K562 (cell line): ENCODE data around the gene ZNF512B. TPM values are rescaled to one million over a fixed set of nuclear protein-coding genes. Genes with fewer than 3 reads are reported as not detected.

Experiments
- ATAC-seq: fragments of 200-7000 bp; cut with Tn5 transposase; 3 replicates; pipeline ENCODE4 v1.9.1; 2020; ENCODE audit warnings: moderate library complexity
- BruUV-seq: library from RNA; stranded (reverse); fragments of 400-500 nt; replicated peaks from 2 replicates; lab custom pipeline; 2021; lab: Mats Ljungman, UMichigan
- CTCF ChIA-PET: fragments of 300-600 bp; formaldehyde crosslinking; extraction: SDS; loops from one replicate; lab custom pipeline; 2021; ENCODE audit warnings: low intra/inter-chr PET ratio; lab: Yijun Ruan, JAX
- POLR2A ChIA-PET: fragments of 300-600, 350-650 bp; sonication (Branson Sonifier 250); formaldehyde crosslinking; extraction: SDS; loops from one replicate; lab custom pipeline; 2021; ENCODE audit warnings: antibody characterized with exemption, inconsistent platforms; lab: Yijun Ruan, JAX
- DNase-seq, 4 experiments: peaks; one replicate each; pipeline versions ENCODE4 v3.0.0 to v3.0.0-alpha.2; 2011 to 2018; ENCODE audit warnings: low spot score in 3 of 4, mixed read lengths in 3 of 4; ENCODE audit errors: extremely low read depth in 1 of 4
- FAIRE-seq: peaks from 2 replicates; lab custom pipeline; 2011; peaks lifted over from hg19 to GRCh38; lab: Jason Lieb, UNC
- H2AFZ ChIP-seq: 2 replicates; pipeline ENCODE4 v1.6.0; 2011; ENCODE audit warnings: low read depth, low read length, control low read depth, inconsistent platforms
- H3K27ac ChIP-seq: fragments of 200-600 bp; 3 replicates; pipeline ENCODE4 v1.8.0; 2011; ENCODE audit warnings: low read depth, mild to moderate bottlenecking, control low read depth, inconsistent platforms, low read length, moderate library complexity, mixed read lengths; ENCODE audit errors: extremely low read depth
- H3K27me3 ChIP-seq, 2 experiments: fragments of 300-600 bp in 1 of 2; 2 replicates in 1 of 2; 3 replicates in 1 of 2; pipeline versions ENCODE4 v1.6.0 to v1.8.0; 2011; ENCODE audit warnings: inconsistent platforms in 2 of 2, low read length in 2 of 2, mild to moderate bottlenecking in 1 of 2, mixed read lengths in 1 of 2, moderate library complexity in 1 of 2; ENCODE audit not compliant: control insufficient read depth in 2 of 2, insufficient read depth in 2 of 2
- H3K36me3 ChIP-seq: fragments of 300-600 bp; 3 replicates; pipeline ENCODE4 v1.8.0; 2011; ENCODE audit warnings: mild to moderate bottlenecking, low read length, inconsistent platforms; ENCODE audit not compliant: control insufficient read depth, insufficient read depth
- H3K4me1 ChIP-seq, 2 experiments: fragments of 200-600 bp in 1 of 2; replicated peaks in 1 of 2; 2 replicates in 1 of 2; 3 replicates in 1 of 2; pipeline versions ENCODE4 v1.5.1 to v1.8.0; 2011; ENCODE audit warnings: inconsistent platforms in 2 of 2, low read length in 2 of 2, mild to moderate bottlenecking in 1 of 2, mixed read lengths in 1 of 2, moderate library complexity in 1 of 2; ENCODE audit not compliant: control insufficient read depth in 2 of 2, insufficient read depth in 2 of 2
- H3K4me2 ChIP-seq: 2 replicates; pipeline ENCODE4 v1.6.1; 2011; ENCODE audit warnings: low read length, control low read depth, inconsistent platforms, mixed read lengths; ENCODE audit not compliant: insufficient read depth
- H3K4me3 ChIP-seq: fragments of 200-600 bp; sonication (generic), shearing (Covaris generic); 2 replicates; pipeline ENCODE4 v1.5.1; 2016; ENCODE audit warnings: control low read depth, inconsistent platforms
- H3K79me2 ChIP-seq: fragments of 200-600 bp; 3 replicates; pipeline ENCODE4 v1.8.0; 2011; ENCODE audit warnings: low read length, inconsistent platforms; ENCODE audit not compliant: control insufficient read depth, insufficient read depth
- H3K9ac ChIP-seq, 2 experiments: 2 replicates each; pipeline versions ENCODE4 v1.6.0 to v1.6.1; 2011; ENCODE audit warnings: low read depth in 2 of 2, low read length in 2 of 2, control low read depth in 1 of 2, inconsistent platforms in 1 of 2, mild to moderate bottlenecking in 1 of 2, mixed read lengths in 1 of 2; ENCODE audit not compliant: insufficient read depth in 1 of 2
- H3K9me1 ChIP-seq: one replicate; pipeline ENCODE4 v1.6.0; 2011; ENCODE audit warnings: inconsistent platforms, mild to moderate bottlenecking, low read length, moderate library complexity; ENCODE audit not compliant: control insufficient read depth, insufficient read depth
- H3K9me3 ChIP-seq: replicated peaks from 2 replicates; pipeline ENCODE4 v1.5.1; 2011; ENCODE audit warnings: low read depth, low read length, inconsistent platforms; ENCODE audit not compliant: control insufficient read depth, insufficient read depth
- H4K20me1 ChIP-seq: replicated peaks from 2 replicates; pipeline ENCODE4 v1.6.1; 2011; ENCODE audit warnings: low read length, inconsistent platforms, mixed read lengths; ENCODE audit not compliant: control insufficient read depth, insufficient read depth
- C11orf30 ChIP-seq: fragments of 450-650 bp; IDR thresholded peaks from 2 replicates; pipeline ENCODE4 v1.6.1; 2016; ENCODE audit warnings: low read depth, mild to moderate bottlenecking
- FIP1L1 ChIP-seq: fragments of 200-400 bp; formaldehyde crosslinking; IDR thresholded peaks from 2 replicates; pipeline ENCODE4 v1.6.1; 2018; ENCODE audit warnings: mild to moderate bottlenecking, low read depth, low read length; ENCODE audit not compliant: poor library complexity, severe bottlenecking
- NFE2L1 ChIP-seq: fragments of 450-650 bp; IDR thresholded peaks from 2 replicates; pipeline ENCODE4 v1.6.1; 2016; ENCODE audit warnings: missing genetic modification characterization, low read depth, mild to moderate bottlenecking, missing compliant biosample characterization, moderate library complexity, borderline replicate concordance
- NFXL1 ChIP-seq: fragments of 450-650 bp; formaldehyde crosslinking; IDR thresholded peaks from 2 replicates; pipeline ENCODE4 v1.4.0; 2021; ENCODE audit warnings: mild to moderate bottlenecking
- SP1 ChIP-seq: sonication (generic); formaldehyde crosslinking; IDR thresholded peaks from 2 replicates; pipeline ENCODE4 v1.8.1; 2022; ENCODE audit warnings: mild to moderate bottlenecking, missing genetic modification reagents
- TAF7 ChIP-seq: fragments of 450-650 bp; IDR thresholded peaks from 2 replicates; pipeline ENCODE4 v1.6.1; 2016; ENCODE audit warnings: missing genetic modification characterization, missing compliant biosample characterization
- TEAD2 ChIP-seq: fragments of 450-650 bp; IDR thresholded peaks from 2 replicates; pipeline ENCODE4 v1.6.1; 2016; ENCODE audit warnings: missing genetic modification characterization, control low read depth, missing compliant biosample characterization
- ZKSCAN8 ChIP-seq: fragments of 200-800 bp; sonication (Bioruptor generic); IDR thresholded peaks from 2 replicates; pipeline ENCODE4 v1.6.1; 2016; ENCODE audit warnings: missing genetic modification characterization, missing compliant biosample characterization
- WGBS: fragments of 100-300 bp; shearing (Covaris generic); methylation state at CpG from one replicate; pipeline ENCODE4 v1.1.6; 2016; ENCODE audit warnings: low coverage, mixed read lengths; ENCODE audit not compliant: insufficient coverage; ENCODE audit errors: missing lambda C conversion rate; 5-methylcytosine and 5-hydroxymethylcytosine counted together
- in situ Hi-C: fragments of 300-500 bp; cut with MboI; formaldehyde crosslinking; loops from 4 replicates; pipeline ENCODE4 v1.15.0; 2018; ENCODE audit warnings: inconsistent platforms, mixed read lengths
- intact Hi-C: fragments of 100-400 bp; cut with micrococcal nuclease; formaldehyde crosslinking; loops from 2 replicates; pipeline ENCODE4 v1.14.2; 2022
- polyA plus RNA-seq, 8 experiments: library from polyadenylated mRNA; depleted of rRNA in 4 of 8; stranded (reverse) in 5 of 8; unstranded in 3 of 8; fragments of >200 nt; fragmentation: Nextera tagmentation in 2 of 8; fragmentation: Illumina TruSeq in 1 of 8; extraction: Ambion mirVana in 2 of 8; extraction: Trizol in 1 of 8; gene quantifications; 2 replicates each; pipeline versions ENCODE4 v1.2.1 to v1.2.3, GENCODE V29; 2011 to 2014; ENCODE audit warnings: inconsistent platforms in 1 of 8, missing spikeins in 1 of 8
- total RNA-seq, 7 experiments: library from RNA; depleted of rRNA in 6 of 7; stranded (reverse); fragments of >200 nt in 6 of 7; fragmentation: Illumina TruSeq in 2 of 7; extraction: Trizol in 2 of 7; gene quantifications; 2 replicates each; pipeline versions ENCODE4 v1.2.1 to v1.2.3, GENCODE V29; 2011 to 2021; ENCODE audit warnings: low replicate concordance in 1 of 7
- TF ChIP-seq, protein P1 (sequence below): fragments of 450-650 bp; formaldehyde crosslinking; IDR thresholded peaks from 2 replicates; pipeline ENCODE4 v1.4.0; 2022; ENCODE audit warnings: mild to moderate bottlenecking, moderate library complexity
- TF ChIP-seq, protein P2 (sequence below), 3 experiments: fragments of 200-800 bp in 1 of 3; fragments of 250-450 bp in 1 of 3; fragments of 450-650 bp in 1 of 3; sonication (Bioruptor Pico) in 1 of 3; sonication (Bioruptor generic) in 1 of 3; formaldehyde crosslinking in 1 of 3; IDR thresholded peaks; 2 replicates each; pipeline versions ENCODE4 v1.6.1 to v1.8.0; 2016 to 2022; ENCODE audit warnings: mild to moderate bottlenecking in 2 of 3, missing genetic modification characterization in 2 of 3, missing compliant biosample characterization in 1 of 3, moderate library complexity in 1 of 3
- TF ChIP-seq, protein P3 (sequence below), 2 experiments: fragments of 450-650 bp; IDR thresholded peaks; 2 replicates each; pipeline ENCODE4 v1.6.1; 2018; ENCODE audit warnings: mild to moderate bottlenecking in 2 of 2, low read depth in 1 of 2; ENCODE audit not compliant: partially characterized antibody in 2 of 2

The ZNF512B gene
- total and polyA plus RNA-seq, 9 of the 15 experiments (the other 6 are each of a cell fraction or from before 2014, with no cell fraction given), result 0.01 to 27.8 (median 8.2) TPM

DNA sequence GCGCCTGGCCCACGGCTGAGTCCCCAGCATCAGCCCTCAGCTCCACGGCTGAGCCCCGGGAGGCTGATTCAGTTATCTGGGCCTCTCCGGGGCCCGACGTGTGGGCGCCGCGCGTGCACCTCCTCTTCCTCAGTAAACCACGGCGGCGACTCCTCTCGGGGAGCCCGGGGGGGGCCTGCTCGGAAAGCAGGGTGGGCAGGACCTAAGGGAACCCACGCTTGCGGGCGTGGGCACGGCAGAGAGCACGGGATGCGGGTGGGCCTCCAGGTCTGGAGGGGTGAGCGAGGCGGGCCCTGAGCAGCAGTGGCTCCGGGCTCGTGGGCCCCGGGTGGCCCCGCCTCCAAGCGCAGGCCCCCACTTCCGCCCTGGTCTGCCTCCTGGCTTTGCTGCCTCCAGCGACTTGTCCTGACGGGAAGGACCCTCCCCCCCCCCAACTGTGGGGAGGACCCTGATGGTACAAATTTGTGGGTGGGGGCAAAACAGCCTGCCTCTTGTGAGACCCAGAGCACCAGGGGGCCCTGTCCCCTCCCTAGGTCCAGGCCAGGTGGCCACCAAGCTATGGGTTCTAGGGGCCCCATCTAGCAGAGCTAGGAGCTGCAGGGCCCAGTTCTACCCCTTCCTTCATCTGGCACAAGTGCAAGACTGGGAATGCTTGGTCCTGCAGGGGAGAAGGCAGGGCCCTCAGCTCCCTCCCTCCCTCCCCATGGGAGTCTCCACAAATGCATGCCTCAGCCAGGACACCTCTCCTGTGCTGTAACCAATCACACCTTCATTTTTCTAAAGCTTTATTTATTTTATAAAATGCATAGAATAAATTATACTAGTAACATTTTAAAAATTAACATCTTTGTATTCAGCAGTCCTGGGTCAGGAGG is 30.4 kb downstream of the ZNF512B start:
- Histone ChIP-seq H4K20me1 (peaks cover 16% of the 10 kb centered on the region), H3K4me1 (peaks cover 8 to 64% of the 10 kb centered on the region in 2 experiments; a peak in 3 of 5 replicates), H3K9me3 (no peaks in the 10 kb centered on the region; the same call in 1 of the 2 replicates), H3K9ac (no peak overlapping the region), H3K36me3 (peaks cover 76% of the 10 kb centered on the region; the same call in 2 of the 3 replicates), H3K9me1 (peaks cover 5% of the 10 kb centered on the region), H3K27me3 (no peaks in the 10 kb centered on the region), H3K79me2 (peaks cover 7% of the 10 kb centered on the region), H2AFZ (no peak overlapping the region), H3K27ac (no peak overlapping the region), H3K4me3 (no peak overlapping the region), H3K4me2 (no peak overlapping the region)
- no TSS peak for BruUV-seq
- ChIA-PET POLR2A (interaction anchor here (0.5 kb wide), 1 partner anchor 465 kb away, joined by 3 read pairs; no protein-coding TSS in a partner anchor), CTCF (no interaction called here)
- in situ Hi-C loops (no loop called here), intact Hi-C loops (no loop called here)
- ATAC-seq (no peak), FAIRE-seq (no peak), DNase-seq (no peak)
- WGBS, result 90% methylated on average over 11 of the region's 33 CpGs
- TF ChIP-seq ZKSCAN8 (CRISPR knock-in tag), result no peak
- TF ChIP-seq TAF7 (tag), result no peak
- TF ChIP-seq, protein P1, sequence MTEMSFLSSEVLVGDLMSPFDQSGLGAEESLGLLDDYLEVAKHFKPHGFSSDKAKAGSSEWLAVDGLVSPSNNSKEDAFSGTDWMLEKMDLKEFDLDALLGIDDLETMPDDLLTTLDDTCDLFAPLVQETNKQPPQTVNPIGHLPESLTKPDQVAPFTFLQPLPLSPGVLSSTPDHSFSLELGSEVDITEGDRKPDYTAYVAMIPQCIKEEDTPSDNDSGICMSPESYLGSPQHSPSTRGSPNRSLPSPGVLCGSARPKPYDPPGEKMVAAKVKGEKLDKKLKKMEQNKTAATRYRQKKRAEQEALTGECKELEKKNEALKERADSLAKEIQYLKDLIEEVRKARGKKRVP, result no peak
- TF ChIP-seq, protein P2, sequence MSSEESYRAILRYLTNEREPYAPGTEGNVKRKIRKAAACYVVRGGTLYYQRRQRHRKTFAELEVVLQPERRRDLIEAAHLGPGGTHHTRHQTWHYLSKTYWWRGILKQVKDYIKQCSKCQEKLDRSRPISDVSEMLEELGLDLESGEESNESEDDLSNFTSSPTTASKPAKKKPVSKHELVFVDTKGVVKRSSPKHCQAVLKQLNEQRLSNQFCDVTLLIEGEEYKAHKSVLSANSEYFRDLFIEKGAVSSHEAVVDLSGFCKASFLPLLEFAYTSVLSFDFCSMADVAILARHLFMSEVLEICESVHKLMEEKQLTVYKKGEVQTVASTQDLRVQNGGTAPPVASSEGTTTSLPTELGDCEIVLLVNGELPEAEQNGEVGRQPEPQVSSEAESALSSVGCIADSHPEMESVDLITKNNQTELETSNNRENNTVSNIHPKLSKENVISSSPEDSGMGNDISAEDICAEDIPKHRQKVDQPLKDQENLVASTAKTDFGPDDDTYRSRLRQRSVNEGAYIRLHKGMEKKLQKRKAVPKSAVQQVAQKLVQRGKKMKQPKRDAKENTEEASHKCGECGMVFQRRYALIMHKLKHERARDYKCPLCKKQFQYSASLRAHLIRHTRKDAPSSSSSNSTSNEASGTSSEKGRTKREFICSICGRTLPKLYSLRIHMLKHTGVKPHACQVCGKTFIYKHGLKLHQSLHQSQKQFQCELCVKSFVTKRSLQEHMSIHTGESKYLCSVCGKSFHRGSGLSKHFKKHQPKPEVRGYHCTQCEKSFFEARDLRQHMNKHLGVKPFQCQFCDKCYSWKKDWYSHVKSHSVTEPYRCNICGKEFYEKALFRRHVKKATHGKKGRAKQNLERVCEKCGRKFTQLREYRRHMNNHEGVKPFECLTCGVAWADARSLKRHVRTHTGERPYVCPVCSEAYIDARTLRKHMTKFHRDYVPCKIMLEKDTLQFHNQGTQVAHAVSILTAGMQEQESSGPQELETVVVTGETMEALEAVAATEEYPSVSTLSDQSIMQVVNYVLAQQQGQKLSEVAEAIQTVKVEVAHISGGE (CRISPR knock-in tag; IDR thresholded peaks at IDR 0.05), result no peak
- no peak for TF ChIP-seq NFE2L1
- TF ChIP-seq C11orf30, result no peak
- no peak for TF ChIP-seq TEAD2 (tag)
- no peak for TF ChIP-seq NFXL1
- peak; percentile 39 for TF ChIP-seq FIP1L1
- 0 out of 2 replicates have a peak, but pooled peaks have one; percentile 12 for TF ChIP-seq SP1 (CRISPR knock-in tag)
- TF ChIP-seq, protein P3, sequence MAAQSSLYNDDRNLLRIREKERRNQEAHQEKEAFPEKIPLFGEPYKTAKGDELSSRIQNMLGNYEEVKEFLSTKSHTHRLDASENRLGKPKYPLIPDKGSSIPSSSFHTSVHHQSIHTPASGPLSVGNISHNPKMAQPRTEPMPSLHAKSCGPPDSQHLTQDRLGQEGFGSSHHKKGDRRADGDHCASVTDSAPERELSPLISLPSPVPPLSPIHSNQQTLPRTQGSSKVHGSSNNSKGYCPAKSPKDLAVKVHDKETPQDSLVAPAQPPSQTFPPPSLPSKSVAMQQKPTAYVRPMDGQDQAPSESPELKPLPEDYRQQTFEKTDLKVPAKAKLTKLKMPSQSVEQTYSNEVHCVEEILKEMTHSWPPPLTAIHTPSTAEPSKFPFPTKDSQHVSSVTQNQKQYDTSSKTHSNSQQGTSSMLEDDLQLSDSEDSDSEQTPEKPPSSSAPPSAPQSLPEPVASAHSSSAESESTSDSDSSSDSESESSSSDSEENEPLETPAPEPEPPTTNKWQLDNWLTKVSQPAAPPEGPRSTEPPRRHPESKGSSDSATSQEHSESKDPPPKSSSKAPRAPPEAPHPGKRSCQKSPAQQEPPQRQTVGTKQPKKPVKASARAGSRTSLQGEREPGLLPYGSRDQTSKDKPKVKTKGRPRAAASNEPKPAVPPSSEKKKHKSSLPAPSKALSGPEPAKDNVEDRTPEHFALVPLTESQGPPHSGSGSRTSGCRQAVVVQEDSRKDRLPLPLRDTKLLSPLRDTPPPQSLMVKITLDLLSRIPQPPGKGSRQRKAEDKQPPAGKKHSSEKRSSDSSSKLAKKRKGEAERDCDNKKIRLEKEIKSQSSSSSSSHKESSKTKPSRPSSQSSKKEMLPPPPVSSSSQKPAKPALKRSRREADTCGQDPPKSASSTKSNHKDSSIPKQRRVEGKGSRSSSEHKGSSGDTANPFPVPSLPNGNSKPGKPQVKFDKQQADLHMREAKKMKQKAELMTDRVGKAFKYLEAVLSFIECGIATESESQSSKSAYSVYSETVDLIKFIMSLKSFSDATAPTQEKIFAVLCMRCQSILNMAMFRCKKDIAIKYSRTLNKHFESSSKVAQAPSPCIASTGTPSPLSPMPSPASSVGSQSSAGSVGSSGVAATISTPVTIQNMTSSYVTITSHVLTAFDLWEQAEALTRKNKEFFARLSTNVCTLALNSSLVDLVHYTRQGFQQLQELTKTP (IDR thresholded peaks at IDR 0.05; ENCODE audit: low read depth in 1 of 2, partially characterized antibody in 2 of 2), result no peak
